NB4 (cell line): ENCODE results near the gene DOP1A.

Experiments used
- CTCF ChIP-seq: IDR thresholded peaks from one replicate; pipeline ENCODE4 v1.5.1; 2012; ENCODE audit warnings: low read depth, low read length
- MAX ChIP-seq: IDR thresholded peaks from 2 replicates; pipeline ENCODE4 v1.6.1; 2011; ENCODE audit warnings: low read depth, low read length
- MYC ChIP-seq: IDR thresholded peaks from 2 replicates; pipeline ENCODE4 v1.6.1; 2011; ENCODE audit warnings: low read depth, low read length
- POLR2A ChIP-seq: IDR thresholded peaks from 2 replicates; pipeline ENCODE4 v1.6.1; 2011; ENCODE audit warnings: mild to moderate bottlenecking; ENCODE audit not compliant: insufficient read length; ENCODE audit errors: extremely low read depth

- no peak for TF ChIP-seq POLR2A
- TF ChIP-seq CTCF: peak; percentile 85
- TF ChIP-seq MAX: no peak
- no peak for TF ChIP-seq MYC
These were observed 12.0 kb upstream of the DOP1A start for GRCh38 chr6:83055366-83055964.
